Psoas muscle (tissue), 8 donors: ENCODE data around the gene MNAT1. TPM values are rescaled to one million over a fixed set of nuclear protein-coding genes. Genes with fewer than 3 reads are reported as not detected.

Source experiments
- ATAC-seq, 4 donors: fragments of 200-7000 bp; cut with Tn5 transposase; one replicate each; pipeline ENCODE4 v1.9.1; 2020; ENCODE audit warnings: moderate library complexity in 3 of 4, mild to moderate bottlenecking in 2 of 4
- DNase-seq, 2 donors: peaks; one replicate each; pipeline ENCODE4 v3.0.0-alpha.2; 2020
- H3K27ac ChIP-seq: fragments of 200-600 bp; one replicate; pipeline ENCODE4 v1.8.0; 2022
- H3K27me3 ChIP-seq, 3 donors: fragments of 200-600 bp in 1 of 3; one replicate each; pipeline versions ENCODE4 v1.6.1 to v1.8.0; 2013 to 2022; ENCODE audit warnings: low read length in 2 of 3, mild to moderate bottlenecking in 2 of 3, moderate library complexity in 1 of 3; ENCODE audit not compliant: insufficient read depth in 3 of 3
- H3K36me3 ChIP-seq, 2 donors: fragments of 200-600 bp in 1 of 2; one replicate each; pipeline versions ENCODE4 v1.6.1 to v1.8.0; 2013 to 2022; ENCODE audit warnings: low read depth in 1 of 2, mild to moderate bottlenecking in 1 of 2, moderate library complexity in 1 of 2; ENCODE audit not compliant: insufficient read depth in 1 of 2
- H3K4me1 ChIP-seq: fragments of 200-600 bp; one replicate; pipeline ENCODE4 v1.8.0; 2022
- H3K4me3 ChIP-seq: fragments of 200-600 bp; one replicate; pipeline ENCODE4 v1.8.0; 2022; ENCODE audit warnings: mild to moderate bottlenecking
- H3K9me3 ChIP-seq: fragments of 200-600 bp; one replicate; pipeline ENCODE4 v1.8.0; 2022
- CTCF ChIP-seq: fragments of 200-600 bp; IDR thresholded peaks from one replicate; pipeline ENCODE4 v1.8.0; 2022; ENCODE audit warnings: antibody characterized with exemption
- WGBS, 3 donors: extraction: QIAGEN DNeasy Blood & Tissue Kit; methylation state at CpG; one replicate each; pipeline versions ENCODE4 v1.1.6 to v1.1.7; 2013; 5-methylcytosine and 5-hydroxymethylcytosine counted together
- intact Hi-C, 2 donors: fragments of 100-400 bp; cut with DNase I; formaldehyde crosslinking; loops; one replicate each; pipeline versions ENCODE4 v1.11.0 to v1.14.2; 2022
- long read RNA-seq, 2 donors: library from polyadenylated mRNA; unstranded; transcript quantifications; one replicate each; pipeline ENCODE4 v2.0.0, GENCODE V29; 2021
- polyA plus RNA-seq, 3 donors: library from polyadenylated mRNA; stranded (reverse); fragments of 200-250 nt; gene quantifications; one replicate each; pipeline ENCODE4 v1.2.3, GENCODE V29; 2013
- total RNA-seq, 4 donors: library from RNA; stranded (reverse); fragmentation: NEBNext Ultra II Directional in 2 of 4; extraction: Animal tissue kit (Norgen Biotek cat#: 25700) in 2 of 4; gene quantifications; one replicate each; pipeline versions ENCODE4 v1.2.1 to v1.2.4, GENCODE V29; 2021 to 2023
- donor health status: healthy with polysubstance abuse.
- donor health status: DM: no; HTN: no; CAD: no; lungs with moderate emphysema.
- donor health status: Bipolar disorder and iron deficiency.
- donor health status: healthy.
- donor health status: DM: yes; HTN: yes; CAD: no.
- donor health status: DM: no; HTN: no; CAD: no.
- donor health status: DM: no; HTN: no; CAD: no.
- donor health status: DM: yes; HTN: yes; CAD: no.

Gene MNAT1
- total RNA-seq (10 to 100 TPM; 54.5 to 74.3 (median 57.2) TPM), polyA plus RNA-seq (10 to 100 TPM; 24.0 to 62.8 (median 62.2) TPM)
- long read RNA-seq, donor 1, transcript MNAT1-201 (8 exons, 2,635 nt): major isoform, 13 of 24 reads
- long read RNA-seq, donor 1, partial matches to known transcripts: 4 of 24 reads
- long read RNA-seq, donor 1, other reads (novel, unspliced or antisense): 6 of 24 reads
- long read RNA-seq, donor 2, transcript MNAT1-201 (8 exons, 2,635 nt): major isoform, 39 of 54 reads
- long read RNA-seq, donor 2, partial matches to known transcripts: 3 of 54 reads
- long read RNA-seq, donor 2, other reads (novel, unspliced or antisense): 9 of 54 reads

- ATAC-seq: peak; percentile 75 to 86 (median 84)
- intact Hi-C loops: loop anchor here in 1 of 2 donors (5.0 kb wide), 1 partner anchor 73 kb away; no protein-coding TSS in a partner anchor
- no peaks in the 10 kb centered on the region for H3K9me3 ChIP-seq
- 3% methylated on average over 33 of the region's 33 CpGs for WGBS, 3 donors
- H3K27ac ChIP-seq: peak within 1 kb of the TSS; percentile 93
- no peaks in the 10 kb centered on the region for H3K27me3 ChIP-seq
- H3K4me3 ChIP-seq: peak within 1 kb of the TSS; percentile 93
- no peaks in the 10 kb centered on the region for H3K36me3 ChIP-seq
- no peak for TF ChIP-seq CTCF
- peaks cover 27% of the 10 kb centered on the region for H3K4me1 ChIP-seq
- peak; percentile 76 to 87 for DNase-seq
Observed at GRCh38 chr14:60734465-60735242, at the start of gene MNAT1. TSS of gene MNAT1 (plus strand) at chr14:60734761. CDS start at chr14:60734863, 102 bp downstream.

GRCh38 chr14:60686865-60687264 is 47.7 kb upstream of the MNAT1 start:
- ATAC-seq (no peak), DNase-seq (no peak)
- Histone ChIP-seq H3K27me3 (no peaks in the 10 kb centered on the region), H3K4me1 (no peaks in the 10 kb centered on the region), H3K9me3 (no peaks in the 10 kb centered on the region), H3K4me3 (no peak overlapping the region), H3K36me3 (no peaks in the 10 kb centered on the region), H3K27ac (no peak overlapping the region)
- intact Hi-C loops: no loop called here
- TF ChIP-seq CTCF: no peak

- no peak for DNase-seq
- no peak for TF ChIP-seq CTCF
- intact Hi-C loops: no loop called here
- no peaks in the 10 kb centered on the region for H3K4me1 ChIP-seq
- no peaks in the 10 kb centered on the region for H3K27me3 ChIP-seq
- 88 to 90% (median 88%) methylated on average over 3 of the region's 3 CpGs for WGBS, 3 donors
- H3K9me3 ChIP-seq: no peaks in the 10 kb centered on the region
- H3K27ac ChIP-seq: no peak overlapping the region
- H3K36me3 ChIP-seq: no peaks in the 10 kb centered on the region
- no peak overlapping the region for H3K4me3 ChIP-seq
- ATAC-seq: no peak
Observed at GRCh38 chr14:60691383-60692113, 43.0 kb upstream of the MNAT1 start.

GRCh38 chr14:60695327-60695726 is 39.2 kb upstream of the MNAT1 start:
- Histone ChIP-seq H3K27me3 (no peaks in the 10 kb centered on the region), H3K36me3 (no peaks in the 10 kb centered on the region), H3K27ac (no peak overlapping the region), H3K4me1 (no peaks in the 10 kb centered on the region), H3K4me3 (no peak overlapping the region), H3K9me3 (no peaks in the 10 kb centered on the region)
- no peak for DNase-seq
- ATAC-seq: no peak
- intact Hi-C loops: no loop called here
- WGBS, 3 donors: 85 to 89% (median 86%) methylated on average over 4 of the region's 4 CpGs
- TF ChIP-seq CTCF: no peak
